OCI-LY3 (cell line): Measurements from ENCODE around the gene CGB1.

Experiments
- H2AFZ ChIP-seq: fragments of 200-600, 300-600 bp; shearing (Covaris generic); 2 replicates; pipeline ENCODE4 v1.6.0; 2014; ENCODE audit warnings: antibody characterized with exemption, low read depth, low read length
- H3K27ac ChIP-seq: fragments of 200-600, 300-600 bp; sonication (generic); 2 replicates; pipeline ENCODE4 v1.5.1; 2014; ENCODE audit warnings: mild to moderate bottlenecking, low read length, moderate library complexity, mixed read lengths
- H3K27me3 ChIP-seq: fragments of 200-600, 300-600 bp; sonication (generic); 2 replicates; pipeline ENCODE4 v1.6.1; 2014; ENCODE audit warnings: low read depth, low read length, mixed read lengths
- H3K36me3 ChIP-seq: fragments of 200-600, 300-600 bp; sonication (generic); replicated peaks from 2 replicates; pipeline ENCODE3; 2014; ENCODE audit warnings: low read depth, low read length, mixed read lengths
- H3K4me1 ChIP-seq: fragments of 300-600, 200-600 bp; sonication (generic); 2 replicates; pipeline ENCODE4 v1.6.1; 2014; ENCODE audit warnings: low read length, mixed read lengths
- H3K4me2 ChIP-seq: fragments of 200-600, 300-600 bp; sonication (generic); 2 replicates; pipeline ENCODE4 v1.6.1; 2014; ENCODE audit warnings: low read length, mixed read lengths
- H3K4me3 ChIP-seq: fragments of 300-600, 200-600 bp; sonication (generic); 2 replicates; pipeline ENCODE4 v1.5.1; 2014; ENCODE audit warnings: antibody characterized with exemption, mild to moderate bottlenecking, low read length, moderate library complexity
- H3K79me2 ChIP-seq: fragments of 300-600, 200-600 bp; shearing (Covaris generic); 2 replicates; pipeline ENCODE4 v1.6.1; 2014; ENCODE audit warnings: mild to moderate bottlenecking, low read length, mixed read lengths
- H3K9ac ChIP-seq: fragments of 300-600, 200-600 bp; shearing (Covaris generic); 2 replicates; pipeline ENCODE4 v1.6.0; 2014; ENCODE audit warnings: mild to moderate bottlenecking, low read length, moderate library complexity
- H3K9me3 ChIP-seq: fragments of 200-600, 300-600 bp; shearing (Covaris generic); 2 replicates; pipeline ENCODE4 v1.6.1; 2014; ENCODE audit warnings: low read length, mixed read lengths; ENCODE audit not compliant: insufficient read depth
- H4K20me1 ChIP-seq: fragments of 200-600, 300-600 bp; sonication (generic); 2 replicates; pipeline ENCODE4 v1.6.1; 2016; ENCODE audit warnings: low read length, mixed read lengths; ENCODE audit not compliant: insufficient read depth
- EZH2phosphoT487 ChIP-seq: fragments of 200-600 bp; shearing (Covaris generic); IDR thresholded peaks from 2 replicates; pipeline ENCODE4 v1.6.1; 2018; ENCODE audit warnings: antibody characterized with exemption, mixed run types, low read depth
- TF ChIP-seq, protein P1 (sequence below): fragments of 200-600, 300-600 bp; sonication (generic); IDR thresholded peaks from 2 replicates; pipeline ENCODE4 v1.5.1; 2014; ENCODE audit warnings: antibody characterized with exemption, low read length, low read depth

Gene CGB1

DNA sequence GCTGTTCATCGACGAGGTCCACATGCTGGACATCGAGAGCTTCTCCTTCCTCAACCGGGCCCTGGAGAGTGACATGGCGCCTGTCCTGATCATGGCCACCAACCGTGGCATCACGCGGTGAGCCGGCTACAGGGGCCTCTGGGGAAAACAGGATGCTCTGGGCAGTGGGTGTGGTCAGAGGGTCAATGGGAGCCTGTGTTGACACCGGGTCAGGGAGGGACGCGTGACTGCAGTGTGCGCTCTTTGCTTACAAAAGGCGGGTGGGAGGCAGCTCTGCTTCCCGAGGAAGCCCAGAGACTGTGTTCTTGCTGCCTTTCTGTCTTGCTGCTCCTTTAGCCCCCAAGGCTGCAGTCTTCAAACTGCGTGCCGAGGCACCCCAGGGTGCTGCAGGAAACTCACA lies 25.5 kb downstream of the CGB1 start:
- H3K4me2 ChIP-seq, result no peak overlapping the region
- TF ChIP-seq, protein P1, sequence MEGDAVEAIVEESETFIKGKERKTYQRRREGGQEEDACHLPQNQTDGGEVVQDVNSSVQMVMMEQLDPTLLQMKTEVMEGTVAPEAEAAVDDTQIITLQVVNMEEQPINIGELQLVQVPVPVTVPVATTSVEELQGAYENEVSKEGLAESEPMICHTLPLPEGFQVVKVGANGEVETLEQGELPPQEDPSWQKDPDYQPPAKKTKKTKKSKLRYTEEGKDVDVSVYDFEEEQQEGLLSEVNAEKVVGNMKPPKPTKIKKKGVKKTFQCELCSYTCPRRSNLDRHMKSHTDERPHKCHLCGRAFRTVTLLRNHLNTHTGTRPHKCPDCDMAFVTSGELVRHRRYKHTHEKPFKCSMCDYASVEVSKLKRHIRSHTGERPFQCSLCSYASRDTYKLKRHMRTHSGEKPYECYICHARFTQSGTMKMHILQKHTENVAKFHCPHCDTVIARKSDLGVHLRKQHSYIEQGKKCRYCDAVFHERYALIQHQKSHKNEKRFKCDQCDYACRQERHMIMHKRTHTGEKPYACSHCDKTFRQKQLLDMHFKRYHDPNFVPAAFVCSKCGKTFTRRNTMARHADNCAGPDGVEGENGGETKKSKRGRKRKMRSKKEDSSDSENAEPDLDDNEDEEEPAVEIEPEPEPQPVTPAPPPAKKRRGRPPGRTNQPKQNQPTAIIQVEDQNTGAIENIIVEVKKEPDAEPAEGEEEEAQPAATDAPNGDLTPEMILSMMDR, result no peak
- TF ChIP-seq EZH2phosphoT487, result no peak
- no peak overlapping the region for H3K4me3 ChIP-seq
- peaks cover 52% of the 10 kb centered on the region for H3K36me3 ChIP-seq
- no peaks in the 10 kb centered on the region for H3K79me2 ChIP-seq
- H3K9me3 ChIP-seq, result no peaks in the 10 kb centered on the region
- no peak overlapping the region for H2AFZ ChIP-seq
- H4K20me1 ChIP-seq, result no peaks in the 10 kb centered on the region
- H3K9ac ChIP-seq, result no peak overlapping the region
- no peak overlapping the region for H3K27ac ChIP-seq
- H3K27me3 ChIP-seq, result no peaks in the 10 kb centered on the region
- H3K4me1 ChIP-seq, result no peaks in the 10 kb centered on the region

- Histone ChIP-seq H3K27ac (no peak overlapping the region), H2AFZ (no peak overlapping the region), H3K79me2 (no peaks in the 10 kb centered on the region), H3K4me1 (no peaks in the 10 kb centered on the region), H3K9me3 (no peaks in the 10 kb centered on the region), H3K9ac (no peak overlapping the region), H3K4me3 (no peak overlapping the region), H3K4me2 (no peak overlapping the region), H3K27me3 (no peaks in the 10 kb centered on the region), H4K20me1 (no peaks in the 10 kb centered on the region), H3K36me3 (peaks cover 51% of the 10 kb centered on the region)
- no peak for TF ChIP-seq EZH2phosphoT487
- TF ChIP-seq, protein P1, result no peak
These were observed 26.2 kb downstream of the CGB1 start for GRCh38 chr19:49010453-49010852.

DNA sequence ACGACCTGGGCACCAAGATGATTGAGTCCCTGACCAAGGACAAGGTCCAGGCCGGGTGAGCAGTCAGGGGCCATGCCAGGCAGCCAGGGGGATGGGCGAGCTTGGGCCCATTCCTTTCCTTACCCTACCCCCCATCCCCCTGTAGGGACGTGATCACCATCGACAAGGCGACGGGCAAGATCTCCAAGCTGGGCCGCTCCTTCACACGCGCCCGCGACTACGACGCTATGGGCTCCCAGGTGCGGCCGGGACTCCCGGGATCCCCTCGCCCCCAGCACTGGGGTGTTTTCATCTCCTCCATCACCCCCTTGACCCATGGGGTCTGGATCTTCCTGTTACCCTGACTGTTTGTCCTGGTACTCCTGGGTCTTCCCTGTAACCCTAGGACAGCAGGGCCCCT lies 26.9 kb downstream of the CGB1 start:
- TF ChIP-seq, protein P1, result no peak
- no peak for TF ChIP-seq EZH2phosphoT487
- Histone ChIP-seq H3K4me1 (no peaks in the 10 kb centered on the region), H3K27ac (no peak overlapping the region), H3K4me2 (no peak overlapping the region), H4K20me1 (no peaks in the 10 kb centered on the region), H3K9me3 (no peaks in the 10 kb centered on the region), H3K36me3 (peaks cover 51% of the 10 kb centered on the region), H3K79me2 (no peaks in the 10 kb centered on the region), H2AFZ (no peak overlapping the region), H3K4me3 (no peak overlapping the region), H3K27me3 (no peaks in the 10 kb centered on the region), H3K9ac (no peak overlapping the region)

DNA sequence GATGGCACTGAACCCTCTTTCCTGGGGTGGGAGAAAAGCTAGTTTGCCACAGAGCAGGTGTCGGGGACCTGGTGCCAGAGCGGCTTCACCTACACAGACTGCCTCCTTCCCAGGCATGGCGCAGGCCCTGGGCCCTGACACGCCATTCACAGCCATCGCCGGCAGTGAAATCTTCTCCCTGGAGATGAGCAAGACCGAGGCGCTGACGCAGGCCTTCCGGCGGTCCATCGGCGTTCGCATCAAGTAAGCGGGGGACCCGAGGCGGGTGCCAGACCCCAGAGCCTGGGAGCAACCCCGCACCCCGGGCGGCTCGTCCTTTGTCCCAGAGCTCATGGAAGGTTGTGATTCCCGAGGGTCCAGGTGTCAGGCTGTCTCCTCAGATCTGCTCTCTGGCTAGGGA lies 29.8 kb downstream of the CGB1 start:
- Histone ChIP-seq H2AFZ (no peak overlapping the region), H3K79me2 (no peaks in the 10 kb centered on the region), H3K4me3 (no peak overlapping the region), H3K27me3 (no peaks in the 10 kb centered on the region), H3K4me1 (no peaks in the 10 kb centered on the region), H3K9ac (no peak overlapping the region), H4K20me1 (no peaks in the 10 kb centered on the region), H3K9me3 (no peaks in the 10 kb centered on the region), H3K27ac (no peak overlapping the region), H3K36me3 (peaks cover 56% of the 10 kb centered on the region), H3K4me2 (no peak overlapping the region)
- TF ChIP-seq EZH2phosphoT487, result no peak
- TF ChIP-seq, protein P1, result no peak
